Stimulated activated CD4-positive, alpha-beta T cell treated with anti-CD3 and anti-CD28 coated beads, Interleukin-4, amount 100 ng/mL, for 24 hours (primary cell): Measurements from ENCODE around the gene MSLN.
"Not testable (repeated sequence)": the region's sequence is repeated elsewhere in the genome, so short reads cannot be mapped to it uniquely, and the experiment has no call there.

ENCODE experiments used
- DNase-seq: peaks from one replicate; pipeline ENCODE4 v3.0.0-alpha.2; 2020

MSLN gene

GRCh38 chr16:761625-762513 is 1.3 kb downstream of the MSLN start:
- no peak for DNase-seq

GRCh38 chr16:762595-763268 is 2.2 kb downstream of the MSLN start:
- no peak for DNase-seq

- DNase-seq = no peak
Observed at GRCh38 chr16:763369-764183, 3.0 kb downstream of the MSLN start.

- DNase-seq = no peak
Observed at GRCh38 chr16:764184-764750, 3.7 kb downstream of the MSLN start.

GRCh38 chr16:764848-765487 is 4.4 kb downstream of the MSLN start:
- no peak for DNase-seq

- no peak for DNase-seq
Observed at GRCh38 chr16:765488-765865, 4.9 kb downstream of the MSLN start.

GRCh38 chr16:766008-766819 is 5.7 kb downstream of the MSLN start:
- no peak for DNase-seq

GRCh38 chr16:766820-767640 is 6.5 kb downstream of the MSLN start:
- DNase-seq = no peak

- no peak for DNase-seq
Observed at GRCh38 chr16:767743-768235, 7.3 kb downstream of the MSLN start.

- no peak for DNase-seq
Observed at GRCh38 chr16:768428-768827, 7.9 kb downstream of the MSLN start.

- no peak for DNase-seq
Observed at GRCh38 chr16:769184-769784, 8.8 kb downstream of the MSLN start.

- no peak for DNase-seq
Observed at GRCh38 chr16:769934-770333, 9.4 kb downstream of the MSLN start.

GRCh38 chr16:770411-770810 is 9.9 kb downstream of the MSLN start:
- no peak for DNase-seq

GRCh38 chr16:772959-773358 is 12.4 kb downstream of the MSLN start:
- no peak for DNase-seq

- no peak for DNase-seq
Observed at GRCh38 chr16:774086-775001, 13.8 kb downstream of the MSLN start.

- no peak for DNase-seq
Observed at GRCh38 chr16:775236-775796, 14.8 kb downstream of the MSLN start.

GRCh38 chr16:776298-776697 is 15.8 kb downstream of the MSLN start:
- DNase-seq = not testable (repeated sequence)

- no peak for DNase-seq
Observed at GRCh38 chr16:776824-777223, 16.3 kb downstream of the MSLN start.

GRCh38 chr16:777826-778225 is 17.3 kb downstream of the MSLN start:
- no peak for DNase-seq
